BE2C (cell line): Measurements from ENCODE around the gene NEU1.

Experiments
- DNase-seq: peaks from one replicate; pipeline ENCODE4 v3.0.0-alpha.2; 2020
- H3K27me3 ChIP-seq: fragments of 250-450 bp; sonication (Bioruptor Pico); 2 replicates; pipeline ENCODE4 v1.5.1; 2020; ENCODE audit warnings: mild to moderate bottlenecking
- H3K36me3 ChIP-seq: fragments of 250-450 bp; sonication (Bioruptor Pico); 2 replicates; pipeline ENCODE4 v1.5.1; 2020; ENCODE audit warnings: mild to moderate bottlenecking
- H3K4me1 ChIP-seq: fragments of 250-450 bp; sonication (Bioruptor Pico); 2 replicates; pipeline ENCODE4 v1.5.1; 2020
- H3K4me3 ChIP-seq: 2 replicates; pipeline ENCODE4 v1.5.1; 2011; ENCODE audit warnings: low read depth, low read length
- H3K9me3 ChIP-seq: fragments of 250-450 bp; sonication (Bioruptor Pico); 2 replicates; pipeline ENCODE4 v1.5.1; 2020
- CTCF ChIP-seq: IDR thresholded peaks from 2 replicates; pipeline ENCODE4 v1.5.1; 2012; ENCODE audit warnings: mild to moderate bottlenecking, low read depth, low read length

Gene NEU1

GRCh38 chr6:31896493-31896855 lies 33.9 kb upstream of the NEU1 start:
- DNase-seq: no peak
- H3K27me3 ChIP-seq: no peaks in the 10 kb centered on the region

GRCh38 chr6:31892821-31893220 lies 30.2 kb upstream of the NEU1 start:
- no peak for DNase-seq
- Histone ChIP-seq H3K4me3 (no peak overlapping the region), H3K36me3 (peaks cover 55% of the 10 kb centered on the region), H3K9me3 (no peaks in the 10 kb centered on the region), H3K27me3 (no peaks in the 10 kb centered on the region), H3K4me1 (no peaks in the 10 kb centered on the region)
- TF ChIP-seq CTCF: no peak

More at GRCh38 chr6:31896493-31896855, 33.9 kb upstream of the NEU1 start:
- H3K4me1 ChIP-seq: peaks cover 2% of the 10 kb centered on the region; the same call in 1 of the 2 replicates
- TF ChIP-seq CTCF: no peak
- peak overlapping the region; percentile 99 for H3K4me3 ChIP-seq
- H3K36me3 ChIP-seq: peaks cover 33% of the 10 kb centered on the region
- H3K9me3 ChIP-seq: no peaks in the 10 kb centered on the region

GRCh38 chr6:31889331-31889972 lies 26.8 kb upstream of the NEU1 start:
- Histone ChIP-seq H3K27me3 (no peaks in the 10 kb centered on the region), H3K4me1 (no peaks in the 10 kb centered on the region), H3K4me3 (no peak overlapping the region), H3K36me3 (peaks cover 57% of the 10 kb centered on the region), H3K9me3 (no peaks in the 10 kb centered on the region)
- no peak for TF ChIP-seq CTCF
- no peak for DNase-seq

- Histone ChIP-seq H3K27me3 (no peaks in the 10 kb centered on the region), H3K9me3 (no peaks in the 10 kb centered on the region), H3K4me1 (no peaks in the 10 kb centered on the region), H3K36me3 (peaks cover 54% of the 10 kb centered on the region), H3K4me3 (no peak overlapping the region)
- DNase-seq: peak; percentile 60
- TF ChIP-seq CTCF: peak; percentile 70
Observed at GRCh38 chr6:31888276-31889258, 25.9 kb upstream of the NEU1 start.

- DNase-seq: no peak
- H3K9me3 ChIP-seq: no peaks in the 10 kb centered on the region
- TF ChIP-seq CTCF: no peak
- H3K4me1 ChIP-seq: peaks cover 4% of the 10 kb centered on the region
- no peak overlapping the region for H3K4me3 ChIP-seq
- peaks cover 54% of the 10 kb centered on the region for H3K36me3 ChIP-seq
- H3K27me3 ChIP-seq: no peaks in the 10 kb centered on the region
Observed at GRCh38 chr6:31887173-31888007, 24.8 kb upstream of the NEU1 start.
